ENCODE results near the gene TNRC18.
"Not testable (repeated sequence)": the region's sequence is repeated elsewhere in the genome, so short reads cannot be mapped to it uniquely, and the experiment has no call there.

TNRC18 gene

GRCh38 chr7:5286933-5287332 lies 136.7 kb downstream of the TNRC18 start:
- no peak for DNase-seq (ENCODE audit: low spot score)
- no peak overlapping the region for H3K27ac ChIP-seq
- TF ChIP-seq CTCF (conservative IDR thresholded peaks at IDR 0.05; ENCODE audit: low read depth), result no peak
- CTCF ChIA-PET, result no interaction called here
- POLR2A ChIA-PET (ENCODE audit: low non-redundant PET), result no interaction called here

- H3K27ac ChIP-seq, result no peak overlapping the region
- POLR2A ChIA-PET (ENCODE audit: low non-redundant PET), result no interaction called here
Observed at GRCh38 chr7:5284304-5285281, 139.0 kb downstream of the TNRC18 start.

GRCh38 chr7:5283421-5284303 lies 140.0 kb downstream of the TNRC18 start:
- DNase-seq (ENCODE audit: low spot score), result peak; percentile 33
- POLR2A ChIA-PET (ENCODE audit: low non-redundant PET), result no interaction called here
- no peak overlapping the region for H3K27ac ChIP-seq
- TF ChIP-seq CTCF (conservative IDR thresholded peaks at IDR 0.05; ENCODE audit: low read depth), result no peak
- CTCF ChIA-PET, result no interaction called here

More at GRCh38 chr7:5284304-5285281, 139.0 kb downstream of the TNRC18 start:
- no peak for DNase-seq (ENCODE audit: low spot score)
- TF ChIP-seq CTCF (conservative IDR thresholded peaks at IDR 0.05; ENCODE audit: low read depth), result no peak
- CTCF ChIA-PET, result interaction anchor here (0.5 to 0.6 kb wide), 2 partner anchors 87 to 134 kb away, joined by 3 to 6 read pairs; no protein-coding TSS in a partner anchor

- H3K27ac ChIP-seq, result no peak within 1 kb of the TSS
- ChIA-PET POLR2A (ENCODE audit: low non-redundant PET) (no interaction called here), CTCF (no interaction called here)
- DNase-seq (ENCODE audit: low spot score), result no peak
- TF ChIP-seq CTCF (conservative IDR thresholded peaks at IDR 0.05; ENCODE audit: low read depth), result no peak
Observed at GRCh38 chr7:5282543-5283316, 140.9 kb downstream of the TNRC18 start, which contains the start of gene SLC29A4. TSS of gene SLC29A4 (plus strand) at chr7:5282943. CDS start at chr7:5287817, 4,874 bp downstream.

GRCh38 chr7:5281598-5282500 lies 141.8 kb downstream of the TNRC18 start:
- POLR2A ChIA-PET (ENCODE audit: low non-redundant PET); H3K27ac ChIP-seq; DNase-seq (ENCODE audit: low spot score); CTCF ChIA-PET: not testable (repeated sequence)

GRCh38 chr7:5279734-5280133 lies 143.9 kb downstream of the TNRC18 start:
- DNase-seq (ENCODE audit: low spot score), result no peak
- H3K27ac ChIP-seq, result no peak overlapping the region
- CTCF ChIA-PET, result interaction anchor here (0.6 kb wide), 4 partner anchors 161 to 981 kb away, joined by 3 to 10 read pairs (median 4); no protein-coding TSS in a partner anchor
- POLR2A ChIA-PET (ENCODE audit: low non-redundant PET), result interaction anchor here (0.6 to 0.7 kb wide), 2 partner anchors 53 to 712 kb away, joined by 3 to 9 read pairs; no protein-coding TSS in a partner anchor
- TF ChIP-seq CTCF (conservative IDR thresholded peaks at IDR 0.05; ENCODE audit: low read depth), result no peak
